MM.1S (cell line): Measurements from ENCODE around the gene PER2.

Experiments
- DNase-seq: peaks from one replicate; pipeline ENCODE4 v3.0.0-alpha.2; 2015
- H2AFZ ChIP-seq: fragments of 300-600 bp; sonication (generic); 2 replicates; pipeline ENCODE4 v1.6.0; 2016; ENCODE audit warnings: antibody characterized with exemption, low read length
- H3F3A ChIP-seq: fragments of 300-600 bp; sonication (generic); 2 replicates; pipeline ENCODE4 v1.6.1; 2016; ENCODE audit warnings: mild to moderate bottlenecking, antibody characterized with exemption, low read length, moderate library complexity, mixed read lengths; ENCODE audit not compliant: insufficient read depth
- H3K27ac ChIP-seq: fragments of 300-600 bp; sonication (generic); 2 replicates; pipeline ENCODE4 v1.5.1; 2016; ENCODE audit warnings: mild to moderate bottlenecking, low read length
- H3K27me3 ChIP-seq: fragments of 300-600 bp; sonication (generic); replicated peaks from 2 replicates; pipeline ENCODE4 v1.6.0; 2016; ENCODE audit warnings: low read length; ENCODE audit not compliant: insufficient read depth
- H3K36me3 ChIP-seq: fragments of 300-600 bp; sonication (generic); replicated peaks from 2 replicates; pipeline ENCODE4 v1.6.1; 2016; ENCODE audit warnings: mild to moderate bottlenecking, low read length, mixed read lengths; ENCODE audit not compliant: insufficient read depth
- H3K4me1 ChIP-seq: fragments of 300-600 bp; sonication (generic); 2 replicates; pipeline ENCODE4 v1.6.1; 2016; ENCODE audit warnings: low read length, mixed read lengths
- H3K4me2 ChIP-seq: fragments of 300-600 bp; sonication (generic); 2 replicates; pipeline ENCODE4 v1.6.0; 2016; ENCODE audit warnings: low read depth, low read length
- H3K4me3 ChIP-seq: fragments of 300-600 bp; sonication (generic); 2 replicates; pipeline ENCODE4 v1.5.1; 2016; ENCODE audit warnings: low read length, mixed read lengths
- H3K79me2 ChIP-seq: fragments of 300-600 bp; sonication (generic); 2 replicates; pipeline ENCODE4 v1.6.1; 2016; ENCODE audit warnings: mixed run types, low read length, mixed read lengths
- H3K9ac ChIP-seq: fragments of 300-600 bp; sonication (generic); 2 replicates; pipeline ENCODE4 v1.6.1; 2016; ENCODE audit warnings: low read length, mixed read lengths
- H3K9me2 ChIP-seq: fragments of 300-600 bp; sonication (generic); replicated peaks from 2 replicates; pipeline ENCODE4 v1.6.1; 2016; ENCODE audit warnings: mild to moderate bottlenecking, low read length, mixed read lengths; ENCODE audit not compliant: insufficient read depth
- H3K9me3 ChIP-seq: fragments of 300-600 bp; sonication (generic); replicated peaks from 2 replicates; pipeline ENCODE4 v1.6.1; 2016; ENCODE audit warnings: mild to moderate bottlenecking, low read length, mixed read lengths; ENCODE audit not compliant: insufficient read depth
- H4K20me1 ChIP-seq: fragments of 300-600 bp; sonication (generic); 2 replicates; pipeline ENCODE4 v1.6.1; 2016; ENCODE audit warnings: mild to moderate bottlenecking, low read length, moderate library complexity, mixed read lengths; ENCODE audit not compliant: insufficient read depth
- EZH2 ChIP-seq: fragments of 300-600 bp; sonication (generic); optimal IDR thresholded peaks from 2 replicates; pipeline ENCODE3; 2017; ENCODE audit warnings: low read depth, mild to moderate bottlenecking, antibody characterized with exemption, low read length, mixed read lengths
- EZH2phosphoT487 ChIP-seq: fragments of 300-600 bp; sonication (generic); IDR thresholded peaks from 2 replicates; pipeline ENCODE4 v1.6.1; 2018; ENCODE audit warnings: antibody characterized with exemption, low read length
- TF ChIP-seq, protein P1 (sequence below): fragments of 300-600 bp; sonication (generic); IDR thresholded peaks from 2 replicates; pipeline ENCODE4 v1.5.1; 2016; ENCODE audit warnings: antibody characterized with exemption, low read length, mixed read lengths

The PER2 gene

DNA sequence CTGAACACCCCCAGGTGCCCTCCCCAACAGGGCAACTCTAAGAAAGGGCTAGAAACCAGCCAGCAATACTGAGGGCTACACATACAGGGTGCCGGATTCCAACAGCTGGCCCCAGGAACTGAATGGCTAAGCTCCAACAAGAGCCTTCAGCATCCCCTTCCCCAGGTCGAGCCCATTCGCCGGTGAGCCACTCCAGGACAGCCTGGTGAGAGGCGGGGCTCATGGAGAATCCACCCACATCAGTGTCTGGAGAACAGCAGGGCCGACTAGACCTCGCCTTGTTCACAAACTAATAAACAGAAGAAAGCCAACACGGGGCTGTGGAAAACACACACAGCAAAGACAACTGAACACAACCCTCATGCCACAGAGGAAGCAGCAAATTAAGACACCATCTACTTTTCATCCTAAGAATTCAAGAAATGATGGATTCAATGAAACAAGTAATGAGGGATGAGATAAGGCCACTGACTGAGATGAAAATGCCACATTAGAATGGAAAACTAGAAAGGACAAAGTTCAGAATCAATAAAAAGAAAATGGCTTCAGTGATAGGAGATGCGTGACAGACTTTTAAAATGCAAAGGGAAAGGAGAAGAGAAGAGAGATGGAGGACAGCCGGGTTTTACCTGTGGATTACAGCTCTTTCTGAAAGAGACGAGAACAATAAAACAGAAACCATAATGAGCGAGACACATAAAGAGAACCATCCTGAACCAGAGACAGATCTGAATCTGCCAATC, 8.2 kb downstream of the PER2 start:
- Histone ChIP-seq H3K79me2 (peaks cover 66% of the 10 kb centered on the region), H3K27me3 (no peaks in the 10 kb centered on the region), H3K27ac (no peak overlapping the region), H3K4me1 (no peaks in the 10 kb centered on the region), H3K4me2 (no peak overlapping the region), H3K9ac (no peak overlapping the region), H3F3A (no peaks in the 10 kb centered on the region), H3K36me3 (no peaks in the 10 kb centered on the region), H4K20me1 (no peaks in the 10 kb centered on the region), H3K9me2 (no peaks in the 10 kb centered on the region), H3K4me3 (no peak overlapping the region), H3K9me3 (no peaks in the 10 kb centered on the region), H2AFZ (no peak overlapping the region)
- no peak for DNase-seq
- TF ChIP-seq, protein P1, sequence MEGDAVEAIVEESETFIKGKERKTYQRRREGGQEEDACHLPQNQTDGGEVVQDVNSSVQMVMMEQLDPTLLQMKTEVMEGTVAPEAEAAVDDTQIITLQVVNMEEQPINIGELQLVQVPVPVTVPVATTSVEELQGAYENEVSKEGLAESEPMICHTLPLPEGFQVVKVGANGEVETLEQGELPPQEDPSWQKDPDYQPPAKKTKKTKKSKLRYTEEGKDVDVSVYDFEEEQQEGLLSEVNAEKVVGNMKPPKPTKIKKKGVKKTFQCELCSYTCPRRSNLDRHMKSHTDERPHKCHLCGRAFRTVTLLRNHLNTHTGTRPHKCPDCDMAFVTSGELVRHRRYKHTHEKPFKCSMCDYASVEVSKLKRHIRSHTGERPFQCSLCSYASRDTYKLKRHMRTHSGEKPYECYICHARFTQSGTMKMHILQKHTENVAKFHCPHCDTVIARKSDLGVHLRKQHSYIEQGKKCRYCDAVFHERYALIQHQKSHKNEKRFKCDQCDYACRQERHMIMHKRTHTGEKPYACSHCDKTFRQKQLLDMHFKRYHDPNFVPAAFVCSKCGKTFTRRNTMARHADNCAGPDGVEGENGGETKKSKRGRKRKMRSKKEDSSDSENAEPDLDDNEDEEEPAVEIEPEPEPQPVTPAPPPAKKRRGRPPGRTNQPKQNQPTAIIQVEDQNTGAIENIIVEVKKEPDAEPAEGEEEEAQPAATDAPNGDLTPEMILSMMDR = no peak
- TF ChIP-seq EZH2 = no peak

- DNase-seq = no peak
- Histone ChIP-seq H3K36me3 (no peaks in the 10 kb centered on the region), H3K79me2 (peaks cover 57% of the 10 kb centered on the region), H4K20me1 (no peaks in the 10 kb centered on the region), H3K27ac (no peak overlapping the region), H3K9me3 (no peaks in the 10 kb centered on the region), H3K4me2 (no peak overlapping the region), H3K27me3 (no peaks in the 10 kb centered on the region), H3K4me3 (no peak overlapping the region), H3K9ac (no peak overlapping the region), H3K9me2 (no peaks in the 10 kb centered on the region), H3F3A (no peaks in the 10 kb centered on the region), H3K4me1 (no peaks in the 10 kb centered on the region), H2AFZ (no peak overlapping the region)
- no peak for TF ChIP-seq EZH2phosphoT487
- TF ChIP-seq, protein P1 = no peak
- no peak for TF ChIP-seq EZH2
Measured at GRCh38 chr2:238279324-238279682, 9.1 kb downstream of the PER2 start.

- no peaks in the 10 kb centered on the region for H3K4me1 ChIP-seq
- H3K4me3 ChIP-seq = no peak overlapping the region
- H3K9ac ChIP-seq = no peak overlapping the region
- peaks cover 52% of the 10 kb centered on the region for H3K79me2 ChIP-seq
- H3K27me3 ChIP-seq = no peaks in the 10 kb centered on the region
- H2AFZ ChIP-seq = no peak overlapping the region
- no peaks in the 10 kb centered on the region for H3K9me3 ChIP-seq
- no peak overlapping the region for H3K4me2 ChIP-seq
- H4K20me1 ChIP-seq = no peaks in the 10 kb centered on the region
- H3K27ac ChIP-seq = no peak overlapping the region
- H3K36me3 ChIP-seq = no peaks in the 10 kb centered on the region
- TF ChIP-seq, protein P1 = no peak
- TF ChIP-seq EZH2 = no peak
- no peak for TF ChIP-seq EZH2phosphoT487
- DNase-seq = no peak
- no peaks in the 10 kb centered on the region for H3F3A ChIP-seq
- H3K9me2 ChIP-seq = no peaks in the 10 kb centered on the region
Measured at GRCh38 chr2:238278626-238279323, 9.6 kb downstream of the PER2 start.
